EH (cell line): Measurements from ENCODE around the gene WT1.
"Not testable (repeated sequence)": the region's sequence is repeated elsewhere in the genome, so short reads cannot be mapped to it uniquely, and the experiment has no call there.

Source experiments
- DNase-seq: peaks from one replicate; pipeline ENCODE4 v3.0.0-alpha.2; 2015; ENCODE audit warnings: low read depth

WT1 gene

DNA sequence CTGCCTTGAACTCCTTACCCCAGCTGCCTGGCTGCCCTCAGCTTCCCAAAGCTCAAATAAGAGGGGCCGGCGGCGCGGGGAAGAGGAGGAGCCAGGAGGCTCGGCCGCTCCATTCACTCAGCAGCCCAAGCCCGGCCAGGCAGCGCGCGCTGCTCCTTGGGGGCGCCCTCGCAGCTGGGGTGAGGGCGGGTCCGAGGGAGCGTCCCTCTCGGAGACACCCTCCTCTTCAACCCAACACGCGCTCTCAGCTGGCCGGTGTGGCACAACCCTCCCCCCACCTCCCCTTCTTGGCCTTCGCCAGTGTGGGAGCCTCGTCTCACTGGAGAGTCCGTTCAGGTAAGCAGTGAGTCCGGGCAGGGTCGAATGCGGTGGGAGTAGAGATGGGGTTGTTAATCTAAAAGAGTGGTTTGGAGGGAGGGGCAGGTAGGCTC is at the start of gene WT1:
Gene WT1 (minus strand): TSS at position 29 of the 431 bp plus-strand sequence.
- DNase-seq = no peak

DNA sequence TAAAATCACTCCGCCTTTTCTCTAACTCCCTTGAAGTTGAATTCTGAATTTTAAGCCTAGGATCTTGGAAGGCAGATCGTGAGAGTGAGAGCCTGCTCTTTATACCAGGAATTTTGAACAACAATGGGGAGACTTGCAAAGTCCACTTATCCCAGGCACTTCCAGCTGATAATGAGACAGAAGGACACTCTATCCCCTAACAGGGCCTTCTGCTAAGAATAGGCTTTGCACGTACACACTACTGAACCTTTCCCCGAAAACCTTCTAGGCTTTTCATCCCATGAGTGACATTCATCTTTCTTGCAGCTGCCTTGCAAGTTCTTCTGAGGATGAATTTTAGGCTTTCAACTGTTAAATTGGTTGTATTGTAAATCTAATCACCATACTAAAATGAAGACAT is 44.0 kb upstream of the WT1 start:
- no peak for DNase-seq

DNA sequence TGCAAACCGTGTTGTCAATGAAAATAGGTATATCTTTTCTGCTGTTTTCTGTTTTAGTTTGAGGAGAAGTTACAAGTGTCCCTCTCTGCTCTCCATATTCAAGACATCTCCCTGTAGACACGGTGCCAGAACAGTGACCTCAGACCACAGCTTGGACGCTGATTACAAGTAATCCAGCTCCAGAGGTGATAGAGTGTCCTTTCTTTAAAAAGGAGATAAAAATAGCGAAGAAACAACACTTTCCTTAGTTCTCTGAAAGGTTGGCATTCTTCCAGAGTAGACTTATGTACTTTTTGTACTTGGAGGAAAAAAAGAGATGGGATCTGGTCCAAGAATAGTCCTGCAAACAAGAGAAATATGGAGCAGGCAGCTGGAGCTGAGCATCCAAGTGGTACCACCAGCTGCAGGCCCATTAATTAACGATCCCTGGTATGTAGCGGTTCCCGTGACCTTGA is 43.0 kb upstream of the WT1 start:
- DNase-seq = no peak

DNA sequence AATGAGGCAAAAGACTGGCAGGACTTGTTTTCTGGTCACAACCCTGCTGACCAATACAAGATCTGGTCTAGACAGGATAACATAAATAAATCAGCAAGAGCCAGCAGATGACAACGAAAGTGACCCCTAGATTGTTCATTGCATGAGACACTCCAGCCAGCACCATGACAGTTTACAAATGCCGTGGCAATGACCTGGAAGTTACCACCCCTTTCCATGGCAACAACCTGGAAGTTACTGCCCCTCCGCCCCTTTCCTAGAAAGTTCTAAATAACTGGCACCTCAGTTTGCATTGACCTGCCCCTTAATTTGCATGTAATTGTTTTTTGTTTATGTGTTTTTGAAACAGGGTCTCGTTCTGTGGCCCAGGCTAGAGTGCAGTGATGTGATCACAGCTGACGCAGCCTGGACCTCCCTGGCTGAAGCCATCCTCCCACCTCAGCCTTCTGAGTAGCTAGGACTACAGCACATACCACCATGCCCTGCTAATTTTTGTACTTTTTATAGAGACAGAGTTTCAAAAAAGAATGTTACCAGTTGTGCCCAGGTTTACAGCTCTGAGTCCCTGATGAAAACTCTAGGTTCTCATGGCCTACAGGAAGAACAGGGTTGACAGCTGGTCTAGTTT is 38.1 kb upstream of the WT1 start:
- DNase-seq = no peak

DNA sequence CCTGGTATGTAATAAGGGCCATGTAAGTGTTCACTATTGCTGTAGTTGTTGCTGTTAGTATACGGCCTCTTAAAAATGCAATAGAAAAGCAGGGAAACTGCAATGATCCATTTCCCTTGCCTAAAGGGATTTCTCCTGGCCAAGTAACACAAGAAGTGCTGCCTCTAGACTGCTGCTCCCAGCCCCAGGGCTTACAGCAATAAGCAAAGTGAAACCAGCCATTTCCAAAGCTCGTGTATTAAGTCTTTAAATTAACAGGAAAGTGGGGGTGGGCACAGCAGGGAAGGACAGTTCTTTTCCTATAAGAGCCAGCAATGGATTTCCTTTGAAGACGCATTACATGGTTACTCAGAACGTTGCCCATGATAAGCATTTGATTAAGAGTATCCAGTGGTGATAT is 36.9 kb upstream of the WT1 start:
- DNase-seq = no peak

GRCh38 chr11:32471544-32471943 is 36.2 kb upstream of the WT1 start:
- DNase-seq = not testable (repeated sequence)

- DNase-seq = no peak
These were observed 34.5 kb upstream of the WT1 start for GRCh38 chr11:32469791-32470190.

DNA sequence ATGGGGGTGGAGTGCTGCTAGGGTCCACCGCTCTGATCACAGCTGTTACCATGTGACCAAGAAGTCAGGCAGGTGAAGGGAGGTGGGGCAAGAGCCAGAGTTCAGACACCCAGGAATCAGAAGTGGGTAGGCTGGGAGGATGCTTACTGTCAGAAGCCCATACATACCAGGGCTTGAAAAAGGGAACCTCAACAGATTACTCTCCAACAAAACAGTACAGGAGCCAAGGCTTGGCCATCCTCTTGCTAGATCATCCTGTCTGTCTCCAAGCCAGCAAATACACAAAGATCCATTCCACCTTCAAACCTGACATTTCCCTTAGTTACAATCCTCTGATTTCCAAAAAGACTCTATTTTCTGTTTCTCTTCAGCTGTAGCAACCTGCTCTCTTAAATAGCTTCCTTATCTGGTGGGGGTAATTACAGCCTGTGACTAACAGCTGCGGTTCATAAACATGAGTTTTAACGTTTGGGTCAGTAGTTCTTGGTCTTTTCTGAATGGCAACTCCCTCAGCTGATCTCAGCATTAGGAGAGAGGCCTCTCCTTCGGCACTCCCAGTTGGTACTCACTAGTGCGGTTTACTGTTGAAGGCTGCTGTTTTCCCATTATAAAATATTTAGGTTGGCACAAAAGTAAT is 31.1 kb upstream of the WT1 start:
- DNase-seq = no peak

DNA sequence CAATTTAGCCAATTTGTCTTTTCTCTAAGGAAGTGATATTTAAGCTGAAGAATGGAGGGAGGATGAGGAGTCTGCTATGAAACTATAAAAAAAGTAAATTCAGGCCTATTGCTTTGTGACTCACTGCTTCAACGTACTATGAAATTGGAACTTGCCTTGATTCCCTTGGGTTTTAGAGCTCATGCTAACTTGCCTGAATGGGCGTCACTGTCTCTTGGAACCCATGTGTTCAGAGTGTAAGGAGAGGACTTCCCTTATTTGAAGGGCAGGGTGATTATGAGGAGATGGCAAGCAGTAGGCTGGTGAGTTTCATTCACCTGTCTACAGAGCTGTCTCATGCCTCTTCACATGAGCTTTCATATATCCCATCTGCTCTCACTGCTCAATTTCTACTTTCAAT is 28.7 kb upstream of the WT1 start:
- DNase-seq = no peak

GRCh38 chr11:32462011-32462690 is 26.8 kb upstream of the WT1 start:
- DNase-seq = no peak

DNA sequence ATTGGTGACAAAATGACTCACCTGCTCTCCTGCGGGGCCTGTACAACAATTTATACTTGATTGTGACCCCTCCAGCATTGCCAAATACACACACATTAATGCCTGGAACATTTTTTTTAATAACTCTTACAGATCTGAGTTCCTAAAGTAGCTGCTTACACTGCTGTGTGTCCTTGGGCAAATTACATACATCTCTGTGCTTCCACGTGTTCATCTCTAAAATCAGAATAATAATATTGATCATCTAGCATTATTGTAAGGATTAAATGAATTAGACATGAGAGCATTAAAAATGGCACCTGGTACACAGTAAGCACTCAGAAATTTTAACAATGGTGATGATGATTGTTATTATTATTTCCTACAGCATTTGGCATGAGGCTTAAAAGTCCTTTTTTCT is 21.5 kb upstream of the WT1 start:
- DNase-seq = no peak

DNA sequence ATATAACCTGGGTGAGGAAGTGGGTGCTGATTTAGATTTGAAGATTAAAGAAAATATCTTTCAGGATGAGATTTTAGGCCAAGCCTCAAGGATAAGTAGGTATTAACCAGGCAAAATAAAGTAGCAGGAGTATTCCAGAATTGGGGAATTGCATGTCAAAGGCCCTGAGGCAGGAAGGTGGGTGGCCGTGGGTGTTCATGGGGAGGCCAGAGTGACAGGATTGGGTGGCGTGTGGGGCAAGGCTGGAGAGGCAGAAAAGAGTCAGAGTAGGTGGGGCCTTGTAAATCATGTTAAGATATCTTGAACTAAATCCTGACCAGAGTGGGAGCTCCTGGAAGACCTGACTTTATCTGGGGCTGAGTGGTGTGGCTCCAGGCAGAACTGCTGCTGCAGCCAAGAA is 19.7 kb upstream of the WT1 start:
- DNase-seq = no peak

DNA sequence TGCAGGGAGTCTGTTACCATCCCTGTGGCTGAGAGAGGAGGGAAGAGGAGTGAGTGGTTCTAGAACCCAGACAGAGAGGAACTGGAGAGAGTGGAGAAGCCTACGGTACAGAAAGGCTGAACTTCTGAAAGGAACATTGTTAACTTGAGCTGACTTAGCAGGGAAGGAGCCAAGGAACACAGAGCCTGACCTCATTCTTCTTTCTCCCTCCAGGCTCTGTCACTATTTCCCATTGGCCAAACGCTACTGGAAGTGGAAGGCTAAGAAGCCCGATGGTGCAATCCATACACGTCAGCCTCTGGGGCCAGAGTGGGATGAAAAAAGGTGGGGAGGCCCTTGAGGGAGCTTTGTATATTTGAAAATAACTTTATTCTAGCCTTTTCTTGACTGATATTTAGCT is 16.5 kb upstream of the WT1 start:
- DNase-seq = no peak

DNA sequence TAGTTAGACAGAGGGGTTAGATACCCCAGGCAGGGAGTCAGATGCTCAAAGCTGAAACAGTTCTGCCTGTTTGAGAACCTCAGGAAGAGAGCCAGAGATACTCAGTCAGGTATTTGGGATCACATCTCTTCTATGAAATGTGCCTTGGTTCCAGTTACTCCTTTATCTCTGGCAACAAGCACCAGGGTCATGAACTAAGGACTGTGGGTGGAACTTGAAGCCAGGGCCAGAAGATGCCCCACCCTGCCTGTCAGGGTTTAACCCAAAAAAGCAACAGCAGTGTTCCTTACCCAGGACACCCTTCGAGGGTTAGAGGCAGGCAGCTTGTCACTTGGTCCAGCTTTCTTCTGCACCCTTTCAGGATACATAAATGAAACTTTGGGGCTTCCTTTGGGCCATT is 15.0 kb upstream of the WT1 start:
- no peak for DNase-seq

DNA sequence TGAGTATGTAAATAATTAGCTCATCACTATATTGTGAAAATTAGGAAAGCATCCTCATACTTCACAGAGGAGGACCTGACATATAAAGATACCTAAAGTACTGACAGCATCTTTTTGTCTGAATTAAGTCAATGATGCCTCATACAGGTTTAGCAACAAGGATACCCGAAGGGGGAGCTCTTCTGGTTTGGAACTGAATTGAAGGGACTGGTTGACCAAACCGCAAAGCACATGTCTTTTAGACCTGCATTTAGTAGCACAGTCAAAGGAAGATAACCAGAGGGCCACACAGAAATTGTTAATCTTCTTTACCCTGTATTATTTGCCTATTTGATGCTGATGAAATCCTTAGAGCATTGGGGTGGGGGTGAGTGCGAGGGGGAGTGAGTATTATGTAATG is 12.9 kb upstream of the WT1 start:
- peak; percentile 4 for DNase-seq

- DNase-seq = no peak
These were observed 11.9 kb upstream of the WT1 start for GRCh38 chr11:32447252-32447651.

GRCh38 chr11:32446227-32446626 is 10.9 kb upstream of the WT1 start:
- DNase-seq = no peak

- no peak for DNase-seq
These were observed 8.8 kb upstream of the WT1 start for GRCh38 chr11:32444186-32444585.

DNA sequence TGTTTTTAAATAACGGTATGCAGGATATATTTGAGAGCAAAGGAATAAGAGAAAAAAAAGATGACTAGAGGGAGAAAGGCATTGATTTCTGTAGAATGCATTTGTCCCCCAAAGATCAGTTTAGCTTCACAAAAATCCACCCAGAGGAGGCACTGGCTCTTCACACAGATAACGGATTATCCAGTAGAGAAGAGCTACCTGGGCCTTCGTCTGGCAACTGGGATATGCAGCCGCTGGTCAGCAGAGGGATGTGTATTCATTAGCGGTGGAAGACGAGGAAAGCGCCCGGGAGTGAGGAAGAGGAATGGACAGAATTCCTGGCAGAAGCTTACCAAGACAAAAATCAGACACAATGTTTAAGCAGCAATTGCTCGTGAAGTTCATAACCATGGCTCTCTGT is 5.6 kb upstream of the WT1 start:
- no peak for DNase-seq

DNA sequence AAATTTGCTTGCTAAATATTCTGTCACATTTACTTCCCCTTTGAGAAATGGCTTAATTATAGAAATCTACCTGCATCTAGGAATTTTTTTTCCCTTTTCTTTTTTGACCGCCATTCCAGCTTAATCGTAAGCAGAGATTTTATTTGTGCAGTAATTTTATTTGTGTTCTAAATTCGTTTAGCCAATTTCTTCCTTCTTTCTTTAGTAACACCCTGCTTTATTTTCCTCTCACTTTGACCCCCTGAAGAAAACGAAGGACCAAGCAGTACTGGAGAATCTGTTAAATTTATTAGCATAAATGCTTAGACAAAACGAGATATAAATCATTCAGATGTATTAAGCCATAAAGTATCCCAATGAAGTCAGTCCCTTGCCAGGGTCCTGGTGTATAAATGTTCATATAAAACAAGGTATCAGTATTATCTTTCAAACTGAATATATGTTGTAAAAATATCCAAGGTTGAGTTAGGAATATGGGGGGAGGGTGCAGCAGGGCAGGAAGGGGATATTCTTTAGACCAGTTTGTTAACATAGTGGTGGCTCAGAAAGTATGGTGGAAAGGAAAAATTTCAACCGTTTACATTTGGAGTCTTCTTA is 5.1 kb upstream of the WT1 start:
- no peak for DNase-seq

GRCh38 chr11:32439501-32440210 is 4.3 kb upstream of the WT1 start:
- DNase-seq = no peak

DNA sequence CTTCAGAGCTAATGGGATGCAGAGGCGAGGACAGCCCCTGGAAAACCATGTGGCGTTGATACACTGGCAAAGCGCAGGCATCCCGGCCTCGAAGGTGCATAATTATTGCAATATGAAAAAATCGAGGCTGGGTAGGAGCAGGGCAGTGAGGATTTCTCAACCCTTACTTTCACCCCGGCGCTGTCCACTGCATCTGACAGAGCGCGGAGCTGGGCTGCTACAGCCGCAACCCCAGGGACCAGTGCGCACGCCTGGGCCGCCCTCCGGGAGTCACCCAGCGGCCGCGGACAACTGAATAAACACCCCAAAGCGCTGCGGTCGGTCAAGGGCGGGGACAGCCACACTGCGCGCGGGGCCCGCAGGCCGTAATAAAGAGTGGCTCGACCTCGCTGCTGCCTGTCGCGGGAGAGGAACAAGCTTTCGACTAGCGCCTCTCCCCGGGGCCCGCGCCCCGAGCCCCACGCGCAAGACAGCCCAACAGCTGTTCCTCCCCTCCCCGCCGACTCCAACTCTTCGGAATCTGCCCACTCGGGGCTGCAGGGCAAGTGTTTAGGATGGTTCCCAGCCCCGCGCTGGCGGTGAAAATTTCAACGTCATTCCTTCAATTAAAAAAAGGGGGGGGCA is 3.6 kb upstream of the WT1 start:
- DNase-seq = peak; percentile 10
